ENCODE measurements around the gene MUC20.
"Not testable (repeated sequence)": the region's sequence is repeated elsewhere in the genome, so short reads cannot be mapped to it uniquely, and the experiment has no call there.

MUC20 gene

GRCh38 chr3:195724363-195724762 lies 3.6 kb downstream of the MUC20 start:
- H3K27me3 ChIP-seq (ENCODE audit: insufficient read depth, low read length); H3K4me3 ChIP-seq (ENCODE audit: low read length); H3K36me3 ChIP-seq (ENCODE audit: insufficient read depth, low read length); H3K9me3 ChIP-seq (ENCODE audit: insufficient read depth, low read depth, low read length); H3K9ac ChIP-seq (ENCODE audit: low read depth, low read length); H3K27ac ChIP-seq (ENCODE audit: low read depth, low read length): not testable (repeated sequence)
- WGBS: 100% methylated on average over 1 of the region's 13 CpGs
- H3K4me1 ChIP-seq (ENCODE audit: insufficient read depth, low read length): peaks cover 11% of the 10 kb centered on the region; the same call in 1 of the 2 replicates

DNA sequence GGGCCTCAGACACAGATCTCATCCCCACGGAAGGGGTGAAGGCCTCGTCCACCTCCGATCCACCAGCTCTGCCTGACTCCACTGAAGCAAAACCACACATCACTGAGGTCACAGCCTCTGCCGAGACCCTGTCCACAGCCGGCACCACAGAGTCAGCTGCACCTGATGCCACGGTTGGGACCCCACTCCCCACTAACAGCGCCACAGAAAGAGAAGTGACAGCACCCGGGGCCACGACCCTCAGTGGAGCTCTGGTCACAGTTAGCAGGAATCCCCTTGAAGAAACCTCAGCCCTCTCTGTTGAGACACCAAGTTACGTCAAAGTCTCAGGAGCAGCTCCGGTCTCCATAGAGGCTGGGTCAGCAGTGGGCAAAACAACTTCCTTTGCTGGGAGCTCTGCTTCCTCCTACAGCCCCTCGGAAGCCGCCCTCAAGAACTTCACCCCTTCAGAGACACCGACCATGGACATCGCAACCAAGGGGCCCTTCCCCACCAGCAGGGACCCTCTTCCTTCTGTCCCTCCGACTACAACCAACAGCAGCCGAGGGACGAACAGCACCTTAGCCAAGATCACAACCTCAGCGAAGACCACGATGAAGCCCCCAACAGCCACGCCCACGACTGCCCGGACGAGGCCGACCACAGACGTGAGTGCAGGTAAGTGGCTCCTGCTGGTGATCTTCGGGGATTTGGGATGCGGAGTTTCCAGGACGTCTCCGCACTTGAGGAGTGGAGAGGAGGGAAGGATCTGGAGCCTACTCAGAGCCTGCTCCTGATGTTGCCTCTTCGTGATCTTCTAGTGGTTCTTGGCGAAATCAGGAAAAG lies 5.3 kb downstream of the MUC20 start:
- H3K4me3 ChIP-seq (ENCODE audit: low read length); H3K4me1 ChIP-seq (ENCODE audit: insufficient read depth, low read length); H3K36me3 ChIP-seq (ENCODE audit: insufficient read depth, low read length); H3K27ac ChIP-seq (ENCODE audit: low read depth, low read length); H3K9me3 ChIP-seq (ENCODE audit: insufficient read depth, low read depth, low read length); H3K9ac ChIP-seq (ENCODE audit: low read depth, low read length); H3K27me3 ChIP-seq (ENCODE audit: insufficient read depth, low read length): not testable (repeated sequence)
- 81% methylated on average over 32 of the region's 32 CpGs for WGBS

GRCh38 chr3:195727606-195728195 lies 6.9 kb downstream of the MUC20 start:
- no peaks in the 10 kb centered on the region for H3K4me1 ChIP-seq (ENCODE audit: insufficient read depth, low read length)
- H3K9ac ChIP-seq (ENCODE audit: low read depth, low read length): no peak overlapping the region
- H3K27ac ChIP-seq (ENCODE audit: low read depth, low read length): no peak overlapping the region
- WGBS: 81% methylated on average over 7 of the region's 7 CpGs
- H3K4me3 ChIP-seq (ENCODE audit: low read length): no peak overlapping the region
- no peaks in the 10 kb centered on the region for H3K27me3 ChIP-seq (ENCODE audit: insufficient read depth, low read length)
- no peaks in the 10 kb centered on the region for H3K9me3 ChIP-seq (ENCODE audit: insufficient read depth, low read depth, low read length)
- H3K36me3 ChIP-seq (ENCODE audit: insufficient read depth, low read length): no peaks in the 10 kb centered on the region

- WGBS: 94% methylated on average over 2 of the region's 5 CpGs
- H3K9me3 ChIP-seq (ENCODE audit: insufficient read depth, low read depth, low read length); H3K9ac ChIP-seq (ENCODE audit: low read depth, low read length); H3K4me1 ChIP-seq (ENCODE audit: insufficient read depth, low read length); H3K27ac ChIP-seq (ENCODE audit: low read depth, low read length); H3K4me3 ChIP-seq (ENCODE audit: low read length); H3K27me3 ChIP-seq (ENCODE audit: insufficient read depth, low read length); H3K36me3 ChIP-seq (ENCODE audit: insufficient read depth, low read length): not testable (repeated sequence)
Measured at GRCh38 chr3:195728789-195729188, 8.0 kb downstream of the MUC20 start.

DNA sequence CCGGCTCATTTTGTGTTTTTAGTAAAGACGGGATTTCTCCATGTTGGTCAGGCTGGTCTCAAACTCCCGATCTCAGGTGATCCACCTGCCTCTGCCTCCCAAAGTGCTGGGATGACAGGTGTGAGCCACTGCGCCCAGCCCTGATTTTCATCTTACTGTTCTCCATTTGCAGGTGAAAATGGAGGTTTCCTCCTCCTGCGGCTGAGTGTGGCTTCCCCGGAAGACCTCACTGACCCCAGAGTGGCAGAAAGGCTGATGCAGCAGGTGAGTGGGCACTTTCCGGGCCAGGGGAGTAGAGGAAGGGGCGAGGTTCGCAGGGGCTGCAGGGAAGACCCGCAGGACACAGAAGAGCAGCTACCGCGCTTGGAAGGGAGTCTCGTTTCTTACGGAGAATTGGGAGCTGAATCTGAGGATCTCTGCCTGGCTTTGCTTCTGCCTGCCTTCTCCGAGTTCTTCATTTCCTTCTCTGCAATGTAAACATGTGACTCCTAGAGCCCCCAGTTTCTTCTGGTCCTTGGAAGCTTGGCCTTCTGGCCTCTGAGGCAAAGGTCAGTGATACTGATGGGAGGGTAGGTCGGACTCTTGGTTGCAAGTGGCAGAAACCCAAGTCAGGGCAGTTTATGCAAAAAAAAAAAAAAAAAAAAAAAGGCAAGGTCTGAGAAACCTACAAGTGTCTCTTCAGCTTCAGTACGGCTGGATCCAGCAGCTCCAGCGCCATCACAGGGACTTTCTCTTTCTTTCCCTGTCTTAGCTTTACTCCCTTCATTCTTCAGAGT lies 8.9 kb downstream of the MUC20 start:
- Histone ChIP-seq H3K9ac (ENCODE audit: low read depth, low read length) (no peak overlapping the region), H3K27ac (ENCODE audit: low read depth, low read length) (no peak overlapping the region), H3K36me3 (ENCODE audit: insufficient read depth, low read length) (no peaks in the 10 kb centered on the region), H3K27me3 (ENCODE audit: insufficient read depth, low read length) (no peaks in the 10 kb centered on the region), H3K4me3 (ENCODE audit: low read length) (no peak overlapping the region), H3K9me3 (ENCODE audit: insufficient read depth, low read depth, low read length) (no peaks in the 10 kb centered on the region), H3K4me1 (ENCODE audit: insufficient read depth, low read length) (no peaks in the 10 kb centered on the region)
- 86% methylated on average over 18 of the region's 18 CpGs for WGBS

GRCh38 chr3:195731356-195731905 lies 10.7 kb downstream of the MUC20 start:
- no peak overlapping the region for H3K27ac ChIP-seq (ENCODE audit: low read depth, low read length)
- no peaks in the 10 kb centered on the region for H3K4me1 ChIP-seq (ENCODE audit: insufficient read depth, low read length)
- H3K4me3 ChIP-seq (ENCODE audit: low read length): no peak overlapping the region
- no peaks in the 10 kb centered on the region for H3K36me3 ChIP-seq (ENCODE audit: insufficient read depth, low read length)
- no peaks in the 10 kb centered on the region for H3K9me3 ChIP-seq (ENCODE audit: insufficient read depth, low read depth, low read length)
- no peaks in the 10 kb centered on the region for H3K27me3 ChIP-seq (ENCODE audit: insufficient read depth, low read length)
- 92% methylated on average over 11 of the region's 11 CpGs for WGBS
- no peak overlapping the region for H3K9ac ChIP-seq (ENCODE audit: low read depth, low read length)

- WGBS: 91% methylated on average over 12 of the region's 12 CpGs
- no peak overlapping the region for H3K9ac ChIP-seq (ENCODE audit: low read depth, low read length)
- no peaks in the 10 kb centered on the region for H3K9me3 ChIP-seq (ENCODE audit: insufficient read depth, low read depth, low read length)
- no peak overlapping the region for H3K27ac ChIP-seq (ENCODE audit: low read depth, low read length)
- H3K27me3 ChIP-seq (ENCODE audit: insufficient read depth, low read length): no peaks in the 10 kb centered on the region
- no peaks in the 10 kb centered on the region for H3K4me1 ChIP-seq (ENCODE audit: insufficient read depth, low read length)
- no peaks in the 10 kb centered on the region for H3K36me3 ChIP-seq (ENCODE audit: insufficient read depth, low read length)
- H3K4me3 ChIP-seq (ENCODE audit: low read length): no peak overlapping the region
Measured at GRCh38 chr3:195732940-195733339, 12.2 kb downstream of the MUC20 start.

- H3K36me3 ChIP-seq (ENCODE audit: insufficient read depth, low read length): no peaks in the 10 kb centered on the region
- H3K9ac ChIP-seq (ENCODE audit: low read depth, low read length): no peak overlapping the region
- no peak overlapping the region for H3K27ac ChIP-seq (ENCODE audit: low read depth, low read length)
- no peak overlapping the region for H3K4me3 ChIP-seq (ENCODE audit: low read length)
- no peaks in the 10 kb centered on the region for H3K9me3 ChIP-seq (ENCODE audit: insufficient read depth, low read depth, low read length)
- H3K27me3 ChIP-seq (ENCODE audit: insufficient read depth, low read length): no peaks in the 10 kb centered on the region
- no peaks in the 10 kb centered on the region for H3K4me1 ChIP-seq (ENCODE audit: insufficient read depth, low read length)
- WGBS: 81% methylated on average over 16 of the region's 16 CpGs
Measured at GRCh38 chr3:195735036-195735695, 14.4 kb downstream of the MUC20 start.

GRCh38 chr3:195736866-195737490 lies 16.2 kb downstream of the MUC20 start:
- Histone ChIP-seq H3K4me3 (ENCODE audit: low read length) (no peak overlapping the region), H3K9ac (ENCODE audit: low read depth, low read length) (no peak overlapping the region), H3K27ac (ENCODE audit: low read depth, low read length) (no peak overlapping the region), H3K9me3 (ENCODE audit: insufficient read depth, low read depth, low read length) (no peaks in the 10 kb centered on the region), H3K4me1 (ENCODE audit: insufficient read depth, low read length) (no peaks in the 10 kb centered on the region), H3K36me3 (ENCODE audit: insufficient read depth, low read length) (no peaks in the 10 kb centered on the region), H3K27me3 (ENCODE audit: insufficient read depth, low read length) (no peaks in the 10 kb centered on the region)
- WGBS: 90% methylated on average over 12 of the region's 12 CpGs

DNA sequence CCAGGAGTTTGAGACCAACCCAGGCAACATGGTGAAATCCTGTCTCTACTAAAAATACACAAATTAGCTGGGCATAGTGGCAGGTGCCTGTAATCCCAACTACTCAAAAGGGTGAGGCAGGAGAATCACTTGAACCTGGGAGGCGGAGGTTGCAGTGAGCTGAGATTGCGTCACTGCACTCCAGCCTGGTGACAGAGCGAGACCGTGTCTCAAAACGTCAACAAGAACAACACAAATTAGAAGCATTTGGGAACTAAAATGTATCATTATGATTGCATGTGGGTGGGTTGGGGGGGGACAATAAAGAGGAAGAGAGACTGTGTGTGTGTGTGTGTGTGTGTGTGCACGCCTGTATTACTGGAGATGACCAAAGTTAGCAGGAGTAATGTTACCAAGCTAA lies 17.0 kb downstream of the MUC20 start:
- H3K27ac ChIP-seq (ENCODE audit: low read depth, low read length); H3K9ac ChIP-seq (ENCODE audit: low read depth, low read length); H3K27me3 ChIP-seq (ENCODE audit: insufficient read depth, low read length); H3K36me3 ChIP-seq (ENCODE audit: insufficient read depth, low read length); H3K9me3 ChIP-seq (ENCODE audit: insufficient read depth, low read depth, low read length); H3K4me1 ChIP-seq (ENCODE audit: insufficient read depth, low read length); H3K4me3 ChIP-seq (ENCODE audit: low read length): not testable (repeated sequence)
- WGBS: 91% methylated on average over 6 of the region's 6 CpGs

All from HUES64 (cell line).